Measurements from ENCODE around the gene DDIT3.
"Not testable (repeated sequence)": the region's sequence is repeated elsewhere in the genome, so short reads cannot be mapped to it uniquely, and the experiment has no call there.

DDIT3 gene

GRCh38 chr12:57514720-57515407 lies 5.5 kb downstream of the DDIT3 start:
- no peaks in the 10 kb centered on the region for H3K9me3 Mint-ChIP-seq (ENCODE audit: low read depth)
- no peak overlapping the region for H3K27ac Mint-ChIP-seq
- H3K4me1 Mint-ChIP-seq (ENCODE audit: low read depth), result peaks cover 31% of the 10 kb centered on the region
- H3K27me3 Mint-ChIP-seq, result no peaks in the 10 kb centered on the region
- no peak overlapping the region for H3K4me3 Mint-ChIP-seq
- H3K36me3 Mint-ChIP-seq, result peaks cover 11% of the 10 kb centered on the region

- H3K4me3 Mint-ChIP-seq; H3K27me3 Mint-ChIP-seq; H3K9me3 Mint-ChIP-seq (ENCODE audit: low read depth); H3K27ac Mint-ChIP-seq: not testable (repeated sequence)
- H3K36me3 Mint-ChIP-seq, result peaks cover 10% of the 10 kb centered on the region
- peaks cover 28% of the 10 kb centered on the region for H3K4me1 Mint-ChIP-seq (ENCODE audit: low read depth)
Observed at GRCh38 chr12:57514246-57514645, 6.1 kb downstream of the DDIT3 start.

DNA sequence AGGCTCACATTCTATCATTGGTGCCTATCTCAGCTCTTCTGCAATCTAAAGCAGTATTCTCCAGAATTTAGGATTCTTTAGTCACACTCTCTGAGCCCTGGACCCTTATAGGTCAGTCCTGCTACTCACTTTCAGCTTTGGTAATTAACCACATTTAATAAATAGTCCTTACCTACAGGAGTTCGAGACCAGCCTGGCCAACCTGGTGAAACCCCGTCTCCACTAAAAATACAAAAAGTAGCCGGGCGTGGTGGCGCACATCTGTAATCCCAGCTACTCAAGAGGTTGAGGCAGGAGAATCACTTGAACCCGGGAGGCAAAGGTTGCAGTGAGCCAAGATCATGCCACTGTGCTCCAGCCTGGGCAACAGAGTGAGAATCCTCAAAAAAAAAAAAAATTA lies 6.6 kb downstream of the DDIT3 start:
- not testable (repeated sequence) for H3K9me3 Mint-ChIP-seq (ENCODE audit: low read depth); H3K36me3 Mint-ChIP-seq; H3K4me3 Mint-ChIP-seq; H3K27me3 Mint-ChIP-seq
- H3K4me1 Mint-ChIP-seq (ENCODE audit: low read depth), result peaks cover 23% of the 10 kb centered on the region
- H3K27ac Mint-ChIP-seq, result peak overlapping the region; percentile 80

DNA sequence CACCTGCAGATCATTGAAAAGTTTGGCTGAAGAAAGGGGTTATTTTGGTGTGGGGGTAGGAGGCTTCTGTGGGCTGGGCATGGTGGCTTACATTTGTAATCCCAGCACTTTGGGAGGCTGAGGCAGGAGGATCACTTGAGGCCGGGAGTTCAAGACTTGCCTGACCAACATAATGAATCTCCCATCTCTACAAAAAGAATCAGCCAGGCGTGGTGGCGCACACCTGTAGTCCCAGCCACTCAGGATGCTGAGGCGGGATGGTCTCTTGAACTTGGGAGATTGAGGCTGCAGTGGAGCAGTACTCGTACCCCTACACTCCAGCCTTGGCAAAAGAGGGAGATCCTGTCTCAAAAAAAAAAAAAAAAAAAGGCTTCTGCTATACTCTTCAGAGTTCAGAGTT lies 7.0 kb downstream of the DDIT3 start:
- Mint-ChIP-seq H3K27me3 (no peaks in the 10 kb centered on the region), H3K9me3 (ENCODE audit: low read depth) (no peaks in the 10 kb centered on the region), H3K27ac (peak overlapping the region; percentile 80), H3K36me3 (peaks cover 6% of the 10 kb centered on the region), H3K4me1 (ENCODE audit: low read depth) (peaks cover 19% of the 10 kb centered on the region), H3K4me3 (no peak overlapping the region)

DNA sequence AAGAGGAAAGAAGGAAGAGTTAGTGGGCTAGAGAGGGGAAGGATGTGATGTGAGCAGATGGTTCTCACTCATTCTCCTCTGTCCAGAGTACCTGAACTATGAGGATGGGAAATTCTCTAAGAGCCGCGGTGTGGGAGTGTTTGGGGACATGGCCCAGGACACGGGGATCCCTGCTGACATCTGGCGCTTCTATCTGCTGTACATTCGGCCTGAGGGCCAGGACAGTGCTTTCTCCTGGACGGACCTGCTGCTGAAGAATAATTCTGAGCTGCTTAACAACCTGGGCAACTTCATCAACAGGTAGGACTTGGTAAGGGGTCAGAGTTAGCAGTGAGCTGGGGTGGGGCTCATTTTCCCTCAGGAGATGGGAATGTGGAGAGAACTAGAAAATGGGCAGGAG lies 7.6 kb downstream of the DDIT3 start:
- no peaks in the 10 kb centered on the region for H3K9me3 Mint-ChIP-seq (ENCODE audit: low read depth)
- peak overlapping the region; percentile 80 for H3K27ac Mint-ChIP-seq
- H3K27me3 Mint-ChIP-seq, result no peaks in the 10 kb centered on the region
- H3K4me3 Mint-ChIP-seq, result no peak overlapping the region
- H3K36me3 Mint-ChIP-seq, result peaks cover 6% of the 10 kb centered on the region
- peaks cover 15% of the 10 kb centered on the region for H3K4me1 Mint-ChIP-seq (ENCODE audit: low read depth)

DNA sequence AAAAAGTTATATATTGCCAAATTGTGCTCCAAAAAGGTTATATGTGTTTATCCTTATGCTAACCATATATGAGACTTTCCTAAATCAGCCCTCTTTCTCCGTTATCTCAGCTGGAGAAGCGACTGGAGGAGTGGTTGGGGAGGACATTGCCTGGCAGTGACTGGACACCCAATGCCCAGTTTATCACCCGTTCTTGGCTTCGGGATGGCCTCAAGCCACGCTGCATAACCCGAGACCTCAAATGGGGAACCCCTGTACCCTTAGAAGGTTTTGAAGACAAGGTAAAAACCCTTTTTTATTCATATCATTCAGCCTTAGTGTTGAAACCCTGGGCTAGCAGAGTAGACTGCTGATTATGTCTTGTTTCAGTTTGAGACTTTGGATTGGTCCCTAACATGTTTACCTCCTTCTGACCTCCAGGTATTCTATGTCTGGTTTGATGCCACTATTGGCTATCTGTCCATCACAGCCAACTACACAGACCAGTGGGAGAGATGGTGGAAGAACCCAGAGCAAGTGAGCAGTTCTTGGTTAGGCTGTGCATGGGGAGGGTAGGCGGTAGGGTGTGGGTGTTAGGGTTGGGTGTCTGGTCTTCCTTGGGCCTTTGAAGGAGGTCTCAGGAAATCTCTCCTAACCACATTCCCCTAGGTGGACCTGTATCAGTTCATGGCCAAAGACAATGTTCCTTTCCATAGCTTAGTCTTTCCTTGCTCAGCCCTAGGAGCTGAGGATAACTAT lies 8.6 kb downstream of the DDIT3 start:
- peaks cover 2% of the 10 kb centered on the region for H3K36me3 Mint-ChIP-seq
- H3K27me3 Mint-ChIP-seq, result no peaks in the 10 kb centered on the region
- no peaks in the 10 kb centered on the region for H3K9me3 Mint-ChIP-seq (ENCODE audit: low read depth)
- H3K4me3 Mint-ChIP-seq, result no peak overlapping the region
- peaks cover 7% of the 10 kb centered on the region for H3K4me1 Mint-ChIP-seq (ENCODE audit: low read depth)
- peak overlapping the region; percentile 80 for H3K27ac Mint-ChIP-seq

GRCh38 chr12:57511161-57511560 lies 9.2 kb downstream of the DDIT3 start:
- no peak overlapping the region for H3K4me3 Mint-ChIP-seq
- H3K4me1 Mint-ChIP-seq (ENCODE audit: low read depth), result peaks cover 4% of the 10 kb centered on the region
- H3K9me3 Mint-ChIP-seq (ENCODE audit: low read depth), result no peaks in the 10 kb centered on the region
- H3K36me3 Mint-ChIP-seq, result peaks cover 2% of the 10 kb centered on the region
- no peaks in the 10 kb centered on the region for H3K27me3 Mint-ChIP-seq
- no peak overlapping the region for H3K27ac Mint-ChIP-seq

DNA sequence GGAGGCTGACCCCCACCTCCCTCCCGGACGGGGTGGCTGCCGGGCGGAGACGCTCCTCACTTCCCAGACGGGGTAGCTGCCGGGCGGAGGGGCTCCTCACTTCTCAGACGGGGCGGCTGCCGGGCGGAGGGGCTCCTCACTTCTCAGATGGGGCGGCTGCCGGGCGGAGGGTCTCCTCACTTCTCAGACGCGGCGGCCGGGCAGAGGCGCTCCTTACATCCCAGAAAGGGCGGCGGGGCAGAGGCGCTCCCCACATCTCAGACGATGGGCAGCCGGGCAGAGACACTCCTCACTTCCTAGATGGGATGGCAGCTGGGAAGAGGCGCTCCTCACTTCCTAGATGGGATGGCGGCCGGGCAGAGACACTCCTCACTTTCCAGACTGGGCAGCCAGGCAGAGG lies 12.5 kb downstream of the DDIT3 start:
- H3K27me3 Mint-ChIP-seq; H3K27ac Mint-ChIP-seq; H3K9me3 Mint-ChIP-seq (ENCODE audit: low read depth); H3K36me3 Mint-ChIP-seq; H3K4me1 Mint-ChIP-seq (ENCODE audit: low read depth); H3K4me3 Mint-ChIP-seq: not testable (repeated sequence)

DNA sequence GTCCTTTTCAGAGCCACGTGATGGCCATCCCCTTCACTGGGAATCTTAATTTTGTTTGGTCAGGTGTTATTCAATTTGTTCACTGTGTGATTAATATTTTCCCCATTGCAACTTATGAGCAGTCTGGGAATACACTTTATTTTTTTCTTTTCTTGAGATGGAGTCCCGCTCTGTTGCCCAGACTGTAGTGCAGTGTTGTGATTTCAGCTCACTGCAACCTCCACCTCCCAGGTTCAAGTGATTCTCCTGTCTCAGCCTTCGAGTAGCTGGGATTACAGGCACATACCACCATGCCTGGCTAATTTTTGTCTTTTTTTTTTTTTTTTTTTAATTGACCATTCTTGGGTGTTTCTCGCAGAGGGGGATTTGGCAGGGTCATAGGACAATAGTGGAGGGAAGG lies 13.8 kb downstream of the DDIT3 start:
- H3K4me1 Mint-ChIP-seq (ENCODE audit: low read depth); H3K36me3 Mint-ChIP-seq; H3K4me3 Mint-ChIP-seq; H3K27ac Mint-ChIP-seq; H3K27me3 Mint-ChIP-seq; H3K9me3 Mint-ChIP-seq (ENCODE audit: low read depth): not testable (repeated sequence)

DNA sequence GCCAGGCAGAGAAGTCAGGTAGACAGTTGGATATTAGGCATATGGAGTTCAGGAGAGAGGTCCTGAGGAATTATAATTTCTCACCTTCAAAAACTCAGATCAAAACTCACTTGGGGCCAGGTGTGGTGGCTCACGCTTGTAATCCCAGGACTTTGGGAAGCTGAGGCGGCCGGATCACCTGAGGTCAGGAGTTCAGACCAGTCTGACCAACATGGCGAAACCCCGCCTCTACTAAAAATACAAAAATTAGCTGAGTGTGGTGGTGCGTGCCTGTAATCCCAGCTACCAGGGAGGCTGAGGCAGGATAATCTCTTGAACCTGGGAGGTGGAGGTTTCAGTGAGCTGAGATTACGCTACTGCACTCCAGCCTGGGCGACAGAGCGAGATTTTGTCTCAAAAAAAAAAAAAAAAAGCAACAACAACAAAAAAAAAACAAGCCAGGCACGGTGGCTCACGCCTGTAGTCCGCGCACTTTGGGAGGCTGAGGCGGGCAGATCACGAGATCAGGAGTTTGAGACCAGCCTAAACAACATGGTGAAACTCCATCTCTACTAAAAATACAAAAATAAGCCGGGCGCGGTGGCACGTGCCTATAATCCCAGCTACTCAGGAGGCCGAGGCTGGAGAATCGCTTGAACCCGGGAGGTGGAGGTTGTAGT lies 17.9 kb downstream of the DDIT3 start:
- not testable (repeated sequence) for H3K27ac Mint-ChIP-seq; H3K27me3 Mint-ChIP-seq; H3K4me1 Mint-ChIP-seq (ENCODE audit: low read depth); H3K9me3 Mint-ChIP-seq (ENCODE audit: low read depth); H3K4me3 Mint-ChIP-seq
- H3K36me3 Mint-ChIP-seq, result peaks cover 15% of the 10 kb centered on the region

DNA sequence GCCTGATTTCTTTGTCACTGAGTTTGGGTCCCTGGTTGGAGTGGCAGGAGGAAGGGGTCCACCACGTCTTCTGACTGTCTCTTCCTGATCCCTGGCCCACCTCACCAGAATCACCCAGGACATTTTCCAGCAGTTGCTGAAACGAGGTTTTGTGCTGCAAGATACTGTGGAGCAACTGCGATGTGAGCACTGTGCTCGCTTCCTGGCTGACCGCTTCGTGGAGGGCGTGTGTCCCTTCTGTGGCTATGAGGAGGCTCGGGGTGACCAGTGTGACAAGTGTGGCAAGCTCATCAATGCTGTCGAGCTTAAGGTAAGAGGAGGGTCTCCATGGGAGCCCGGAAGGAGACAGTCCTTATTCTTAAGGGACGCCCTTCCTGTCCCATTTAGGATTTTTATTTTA lies 20.1 kb downstream of the DDIT3 start:
- peaks cover 22% of the 10 kb centered on the region for H3K36me3 Mint-ChIP-seq
- H3K4me3 Mint-ChIP-seq, result no peak overlapping the region
- no peaks in the 10 kb centered on the region for H3K9me3 Mint-ChIP-seq (ENCODE audit: low read depth)
- H3K27ac Mint-ChIP-seq, result no peak overlapping the region
- peaks cover 14% of the 10 kb centered on the region for H3K4me1 Mint-ChIP-seq (ENCODE audit: low read depth)
- H3K27me3 Mint-ChIP-seq, result no peaks in the 10 kb centered on the region

DNA sequence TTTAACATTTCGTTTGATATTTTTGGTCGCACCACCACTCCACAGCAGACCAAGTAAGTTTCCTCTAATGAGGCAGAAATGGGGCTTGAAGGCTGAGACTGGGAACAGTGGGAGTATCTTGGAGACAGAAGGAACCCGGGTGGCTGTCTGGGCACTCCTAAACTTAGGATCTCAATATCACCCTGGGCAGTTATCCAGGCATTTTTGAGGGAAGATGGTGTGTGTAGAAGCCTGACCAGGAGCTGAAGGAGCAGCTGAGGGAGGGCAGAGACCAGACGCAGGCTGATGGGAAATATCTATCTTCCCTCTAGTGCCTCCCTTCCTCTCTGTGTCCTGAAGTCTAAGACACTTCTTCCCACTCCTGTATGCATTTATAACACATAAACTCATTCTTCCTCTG lies 21.7 kb downstream of the DDIT3 start:
- no peaks in the 10 kb centered on the region for H3K27me3 Mint-ChIP-seq
- no peak overlapping the region for H3K4me3 Mint-ChIP-seq
- no peaks in the 10 kb centered on the region for H3K9me3 Mint-ChIP-seq (ENCODE audit: low read depth)
- H3K27ac Mint-ChIP-seq, result peak overlapping the region; percentile 16
- peaks cover 12% of the 10 kb centered on the region for H3K4me1 Mint-ChIP-seq (ENCODE audit: low read depth)
- peaks cover 20% of the 10 kb centered on the region for H3K36me3 Mint-ChIP-seq

GRCh38 chr12:57498132-57498502 lies 22.2 kb downstream of the DDIT3 start:
- H3K4me3 Mint-ChIP-seq, result no peak overlapping the region
- no peaks in the 10 kb centered on the region for H3K9me3 Mint-ChIP-seq (ENCODE audit: low read depth)
- H3K27ac Mint-ChIP-seq, result peak overlapping the region; percentile 16
- no peaks in the 10 kb centered on the region for H3K27me3 Mint-ChIP-seq
- peaks cover 12% of the 10 kb centered on the region for H3K4me1 Mint-ChIP-seq (ENCODE audit: low read depth)
- peaks cover 20% of the 10 kb centered on the region for H3K36me3 Mint-ChIP-seq

DNA sequence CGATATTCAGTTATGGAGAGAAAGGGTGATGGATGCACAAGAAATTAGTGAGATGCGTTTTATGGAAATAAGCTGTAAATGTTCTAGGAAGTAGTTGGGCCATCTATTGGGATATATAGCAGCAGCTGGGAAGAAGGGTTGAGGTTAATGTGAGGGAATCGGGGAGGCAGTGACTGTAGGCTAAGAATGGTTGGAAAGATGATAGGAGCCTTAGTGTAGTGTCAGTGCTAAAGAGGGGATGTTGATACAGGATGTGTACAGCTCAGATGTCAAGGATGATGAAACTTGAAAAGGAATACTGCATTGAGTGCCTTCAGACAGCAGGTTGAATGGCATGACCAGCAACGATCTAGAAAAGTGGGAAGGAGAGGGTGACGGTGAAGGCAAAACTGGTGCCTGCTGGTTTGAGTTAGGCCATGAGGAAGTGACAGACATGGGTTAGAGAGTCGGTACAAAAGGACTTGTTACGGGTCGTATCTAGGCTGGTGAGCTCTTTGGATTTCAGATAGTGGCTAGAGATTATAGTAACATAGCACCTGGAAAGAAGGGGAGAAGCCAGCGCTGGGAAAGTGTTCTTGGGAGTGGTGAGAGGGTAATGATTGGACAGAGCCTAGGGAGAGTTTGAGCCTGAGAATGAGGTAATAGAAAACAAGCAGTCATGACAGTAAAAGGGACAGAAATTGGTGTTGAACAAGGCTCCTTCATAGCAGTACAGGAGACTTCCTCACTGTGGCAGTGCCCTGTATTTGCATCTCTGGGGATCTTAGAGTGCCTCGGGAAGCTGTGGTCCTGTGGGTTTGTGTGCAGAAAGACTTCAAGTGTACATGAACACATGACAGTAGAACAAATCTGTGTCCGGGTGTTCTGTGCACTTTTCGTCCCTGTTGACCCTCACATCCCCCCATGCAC lies 22.8 kb downstream of the DDIT3 start:
- H3K4me3 Mint-ChIP-seq, result no peak overlapping the region
- no peaks in the 10 kb centered on the region for H3K27me3 Mint-ChIP-seq
- peaks cover 25% of the 10 kb centered on the region for H3K36me3 Mint-ChIP-seq
- H3K27ac Mint-ChIP-seq, result peak overlapping the region; percentile 35
- H3K9me3 Mint-ChIP-seq (ENCODE audit: low read depth), result no peaks in the 10 kb centered on the region
- H3K4me1 Mint-ChIP-seq (ENCODE audit: low read depth), result peaks cover 15% of the 10 kb centered on the region

DNA sequence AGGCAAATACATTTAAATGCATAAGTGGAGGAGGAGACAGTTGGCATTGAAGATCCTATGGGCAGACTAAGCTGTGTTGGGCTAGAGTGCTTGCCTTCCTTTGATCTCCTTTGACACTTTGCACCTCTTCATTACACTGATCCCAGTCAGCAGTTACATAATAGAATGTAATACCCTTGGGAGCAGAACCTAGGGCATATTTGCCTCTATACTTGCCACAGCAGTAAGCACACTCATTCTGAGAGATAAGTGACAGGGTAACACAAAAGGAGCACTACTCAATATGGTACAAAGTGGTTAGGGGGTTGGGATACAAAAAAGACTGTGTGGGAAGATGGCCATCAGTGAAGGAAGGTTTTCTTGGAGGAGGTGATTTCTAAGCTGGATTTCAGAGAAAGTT lies 23.5 kb downstream of the DDIT3 start:
- H3K9me3 Mint-ChIP-seq (ENCODE audit: low read depth), result no peaks in the 10 kb centered on the region
- peaks cover 23% of the 10 kb centered on the region for H3K36me3 Mint-ChIP-seq
- peaks cover 12% of the 10 kb centered on the region for H3K4me1 Mint-ChIP-seq (ENCODE audit: low read depth)
- H3K27me3 Mint-ChIP-seq, result no peaks in the 10 kb centered on the region
- H3K4me3 Mint-ChIP-seq, result no peak overlapping the region
- H3K27ac Mint-ChIP-seq, result peak overlapping the region; percentile 35

Data from activated naive CD8-positive, alpha-beta T cell (primary cell).